Measurements from ENCODE around the gene PDE4D.

PDE4D gene

DNA sequence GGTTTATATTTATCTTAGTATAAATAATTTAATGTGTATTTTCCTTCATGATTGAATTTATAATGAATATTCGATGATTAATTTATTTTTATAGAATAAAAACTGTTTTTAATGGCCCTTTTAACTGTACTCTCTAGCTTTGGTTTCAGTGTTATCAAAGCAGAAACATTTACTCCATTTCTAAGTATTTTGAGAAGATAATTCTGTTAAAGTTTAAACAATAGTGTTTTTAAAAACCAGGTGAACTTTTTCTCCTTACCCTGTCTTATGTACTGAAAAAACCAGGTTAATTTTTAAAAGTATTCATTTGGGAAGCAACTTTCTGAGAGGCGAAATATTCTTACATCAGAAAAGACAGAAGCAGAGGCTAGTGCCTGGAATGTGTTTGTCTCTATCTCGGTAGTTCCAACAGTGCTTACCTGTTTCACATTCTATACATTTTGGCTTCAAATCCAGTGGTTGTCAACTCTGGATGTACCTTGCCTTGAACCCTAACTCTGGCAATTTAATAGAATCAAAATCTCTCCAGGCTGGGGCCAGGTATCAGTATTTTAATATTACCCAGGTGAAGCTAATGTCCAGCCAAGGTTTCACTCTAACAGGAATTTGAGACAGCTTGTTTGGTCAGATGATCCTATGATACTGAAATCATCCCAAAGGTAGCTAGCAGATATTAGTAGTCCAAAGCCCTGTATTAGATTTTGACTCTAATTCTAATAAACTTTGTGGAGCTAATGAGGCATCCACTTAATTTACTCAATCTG lies 434.4 kb downstream of the PDE4D start:
- ChIA-PET POLR2A (no interaction called here), CTCF (interaction anchor here (0.5 to 0.6 kb wide), 2 partner anchors 125 to 193 kb away, joined by 3 read pairs; no protein-coding TSS in a partner anchor)
- no peak for DNase-seq (ENCODE audit: extremely low spot score)
- no peak for TF ChIP-seq BHLHE40 (IDR thresholded peaks at IDR 0.05; ENCODE audit: borderline replicate concordance)
- no peak for TF ChIP-seq ELF4 (IDR thresholded peaks at IDR 0.05)
- no peak for TF ChIP-seq L3MBTL2 (conservative IDR thresholded peaks at IDR 0.05)
- no peak for TF ChIP-seq NFRKB (IDR thresholded peaks at IDR 0.05)

DNA sequence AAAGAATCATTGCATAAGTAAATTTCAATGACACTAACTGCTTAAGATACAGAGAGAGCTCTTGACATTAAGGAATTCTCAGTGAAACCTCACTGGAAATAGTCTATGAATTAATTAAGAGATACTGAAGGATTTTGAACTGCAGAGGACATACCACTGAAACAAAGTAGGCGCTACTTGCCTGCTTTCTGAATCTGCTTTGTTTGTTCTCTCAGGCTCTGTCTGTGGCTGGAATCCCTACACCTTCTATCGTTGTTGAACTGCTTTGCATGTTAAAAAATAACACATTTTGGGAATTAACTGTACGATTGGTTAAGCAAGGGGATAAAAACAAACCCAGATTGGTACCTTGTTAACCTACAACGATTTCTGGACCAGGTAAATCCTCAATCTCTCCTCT lies 435.2 kb downstream of the PDE4D start:
- no peak for DNase-seq (ENCODE audit: extremely low spot score)
- ChIA-PET CTCF (interaction anchor here (0.6 kb wide), 1 partner anchor 194 kb away, joined by 3 read pairs; no protein-coding TSS in a partner anchor), POLR2A (no interaction called here)
- no peak for TF ChIP-seq ZNF384 (IDR thresholded peaks at IDR 0.05)
- TF ChIP-seq ELF4 (IDR thresholded peaks at IDR 0.05), result no peak
- TF ChIP-seq TARDBP (IDR thresholded peaks at IDR 0.05), result no peak
- TF ChIP-seq BHLHE40 (IDR thresholded peaks at IDR 0.05; ENCODE audit: borderline replicate concordance), result no peak
- TF ChIP-seq FOXM1 (IDR thresholded peaks at IDR 0.05; ENCODE audit: borderline replicate concordance), result no peak
- TF ChIP-seq NFRKB (IDR thresholded peaks at IDR 0.05), result no peak
- TF ChIP-seq CTBP1 (IDR thresholded peaks at IDR 0.05; ENCODE audit: borderline replicate concordance), result no peak
- TF ChIP-seq LEF1 (IDR thresholded peaks at IDR 0.05; ENCODE audit: borderline replicate concordance), result no peak
- no peak for TF ChIP-seq L3MBTL2 (conservative IDR thresholded peaks at IDR 0.05)
- no peak for TF ChIP-seq SUZ12 (IDR thresholded peaks at IDR 0.05)
- TF ChIP-seq SP1 (IDR thresholded peaks at IDR 0.05), result no peak
- no peak for TF ChIP-seq ARNT (IDR thresholded peaks at IDR 0.05)
- no peak for TF ChIP-seq FOXA1 (IDR thresholded peaks at IDR 0.05)
- no peak for TF ChIP-seq HDGF (IDR thresholded peaks at IDR 0.05; ENCODE audit: borderline replicate concordance)
- TF ChIP-seq, protein P1, sequence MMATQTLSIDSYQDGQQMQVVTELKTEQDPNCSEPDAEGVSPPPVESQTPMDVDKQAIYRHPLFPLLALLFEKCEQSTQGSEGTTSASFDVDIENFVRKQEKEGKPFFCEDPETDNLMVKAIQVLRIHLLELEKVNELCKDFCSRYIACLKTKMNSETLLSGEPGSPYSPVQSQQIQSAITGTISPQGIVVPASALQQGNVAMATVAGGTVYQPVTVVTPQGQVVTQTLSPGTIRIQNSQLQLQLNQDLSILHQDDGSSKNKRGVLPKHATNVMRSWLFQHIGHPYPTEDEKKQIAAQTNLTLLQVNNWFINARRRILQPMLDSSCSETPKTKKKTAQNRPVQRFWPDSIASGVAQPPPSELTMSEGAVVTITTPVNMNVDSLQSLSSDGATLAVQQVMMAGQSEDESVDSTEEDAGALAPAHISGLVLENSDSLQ (IDR thresholded peaks at IDR 0.05), result no peak
- TF ChIP-seq FOXK2 (IDR thresholded peaks at IDR 0.05), result no peak

DNA sequence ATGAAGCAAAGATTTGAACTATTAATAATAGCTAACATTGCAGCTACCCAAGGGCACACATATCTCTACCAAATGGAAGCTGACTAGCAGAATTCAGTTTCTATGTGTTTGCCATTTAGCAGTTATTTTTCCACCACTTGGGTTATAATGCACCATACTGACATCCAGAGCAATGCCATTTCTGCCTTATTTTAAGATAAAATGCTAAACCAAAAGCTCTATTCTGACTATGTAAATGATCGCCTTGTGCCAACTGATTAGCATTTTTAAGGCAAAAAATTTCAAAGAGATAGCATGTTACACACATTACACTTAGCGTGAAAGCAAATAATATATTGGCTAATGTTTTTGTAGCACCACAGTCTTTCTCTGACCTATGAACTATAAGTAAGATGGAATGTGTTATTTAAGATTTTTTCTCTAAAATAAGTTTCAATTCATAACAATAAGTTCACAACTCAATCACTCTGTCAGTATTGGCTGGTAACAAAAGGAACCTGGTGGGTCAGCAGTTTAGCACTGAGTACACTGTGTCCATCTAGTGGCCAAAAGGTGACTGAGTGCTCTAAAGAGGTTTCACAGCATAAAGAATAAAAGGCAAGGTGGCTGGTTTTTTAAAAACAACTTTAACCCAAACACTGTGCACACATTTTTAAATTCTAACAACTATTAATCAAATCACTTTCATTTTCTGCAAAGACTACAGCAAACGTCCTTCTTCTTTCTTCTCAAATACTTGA lies 443.5 kb downstream of the PDE4D start:
- ChIA-PET CTCF (no interaction called here), POLR2A (no interaction called here)
- TF ChIP-seq, protein P1 (IDR thresholded peaks at IDR 0.05), result no peak
- DNase-seq (ENCODE audit: extremely low spot score), result no peak

DNA sequence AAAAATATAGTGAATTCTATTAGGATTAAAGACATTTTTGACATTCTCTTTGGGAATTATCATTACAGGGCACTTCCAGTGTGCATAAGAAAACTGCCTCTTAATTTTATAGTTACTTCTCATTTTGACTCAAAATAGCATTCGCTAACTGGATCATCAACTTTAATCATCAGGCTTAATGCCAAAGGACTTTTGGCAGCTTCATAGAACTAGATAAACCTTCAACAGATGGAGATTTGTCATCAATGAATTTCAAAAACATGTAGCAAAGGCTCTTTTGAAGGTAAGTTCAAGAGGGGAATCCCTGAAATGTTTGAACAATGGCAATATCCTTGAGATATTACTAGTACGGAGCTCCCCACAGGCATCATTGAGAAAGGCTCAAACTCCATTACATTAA lies 447.2 kb downstream of the PDE4D start:
- no peak for DNase-seq (ENCODE audit: extremely low spot score)
- CTCF ChIA-PET, result no interaction called here
- POLR2A ChIA-PET, result no interaction called here
- no peak for TF ChIP-seq LEF1 (IDR thresholded peaks at IDR 0.05; ENCODE audit: borderline replicate concordance)
- no peak for TF ChIP-seq FOXA1 (IDR thresholded peaks at IDR 0.05)
- TF ChIP-seq BHLHE40 (IDR thresholded peaks at IDR 0.05; ENCODE audit: borderline replicate concordance), result no peak
- TF ChIP-seq CTBP1 (IDR thresholded peaks at IDR 0.05; ENCODE audit: borderline replicate concordance), result no peak
- TF ChIP-seq TARDBP (IDR thresholded peaks at IDR 0.05), result no peak
- no peak for TF ChIP-seq ELF4 (IDR thresholded peaks at IDR 0.05)
- no peak for TF ChIP-seq SUZ12 (IDR thresholded peaks at IDR 0.05)
- no peak for TF ChIP-seq NFRKB (IDR thresholded peaks at IDR 0.05)
- no peak for TF ChIP-seq L3MBTL2 (conservative IDR thresholded peaks at IDR 0.05)
- no peak for TF ChIP-seq FOXK2 (IDR thresholded peaks at IDR 0.05)
- TF ChIP-seq FOXM1 (IDR thresholded peaks at IDR 0.05; ENCODE audit: borderline replicate concordance), result no peak
- TF ChIP-seq SP1 (IDR thresholded peaks at IDR 0.05), result no peak
- no peak for TF ChIP-seq ARNT (IDR thresholded peaks at IDR 0.05)
- TF ChIP-seq, protein P1 (IDR thresholded peaks at IDR 0.05), result no peak
- TF ChIP-seq HDGF (IDR thresholded peaks at IDR 0.05; ENCODE audit: borderline replicate concordance), result no peak
- TF ChIP-seq ZNF384 (IDR thresholded peaks at IDR 0.05), result no peak

DNA sequence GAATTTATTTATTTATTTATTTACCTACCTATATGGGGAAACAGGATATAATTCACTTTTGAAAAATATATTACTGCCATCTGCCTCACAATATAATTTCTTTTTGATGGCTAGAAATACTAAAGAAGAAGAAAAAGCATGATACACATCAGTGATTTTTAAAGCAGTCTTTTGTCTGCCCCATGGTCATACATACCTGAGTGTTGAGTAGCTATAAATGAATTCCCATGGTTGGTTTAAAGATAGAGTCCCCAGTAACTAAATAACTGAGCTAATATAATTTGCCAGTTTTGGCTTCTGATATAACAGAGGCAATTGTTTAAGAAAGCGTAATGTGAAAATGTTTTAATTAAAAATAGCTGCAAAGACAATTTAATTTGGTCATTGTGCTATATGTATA lies 447.8 kb downstream of the PDE4D start:
- CTCF ChIA-PET, result no interaction called here
- DNase-seq (ENCODE audit: extremely low spot score), result no peak
- POLR2A ChIA-PET, result no interaction called here
- TF ChIP-seq ELF4 (IDR thresholded peaks at IDR 0.05) (no peak), LEF1 (IDR thresholded peaks at IDR 0.05; ENCODE audit: borderline replicate concordance) (no peak), L3MBTL2 (conservative IDR thresholded peaks at IDR 0.05) (no peak), SUZ12 (IDR thresholded peaks at IDR 0.05) (no peak), FOXK2 (IDR thresholded peaks at IDR 0.05) (no peak), FOXA1 (IDR thresholded peaks at IDR 0.05) (no peak), FOXM1 (IDR thresholded peaks at IDR 0.05; ENCODE audit: borderline replicate concordance) (no peak), NFRKB (IDR thresholded peaks at IDR 0.05) (no peak), CTBP1 (IDR thresholded peaks at IDR 0.05; ENCODE audit: borderline replicate concordance) (no peak), SP1 (IDR thresholded peaks at IDR 0.05) (no peak), ZNF384 (IDR thresholded peaks at IDR 0.05) (no peak), BHLHE40 (IDR thresholded peaks at IDR 0.05; ENCODE audit: borderline replicate concordance) (no peak), HDGF (IDR thresholded peaks at IDR 0.05; ENCODE audit: borderline replicate concordance) (no peak), TARDBP (IDR thresholded peaks at IDR 0.05) (no peak), ARNT (IDR thresholded peaks at IDR 0.05) (no peak)
- TF ChIP-seq, protein P1 (IDR thresholded peaks at IDR 0.05), result no peak

All from HEK293T (cell line).